B cell (primary cell): ENCODE results near the gene OR6C3.

ENCODE experiments used
- EZH2 ChIP-seq: IDR thresholded peaks from 2 replicates; pipeline ENCODE4 v1.6.1; 2012; ENCODE audit warnings: borderline replicate concordance, low read depth, mild to moderate bottlenecking, moderate library complexity, low read length; ENCODE audit not compliant: insufficient read depth, poor library complexity, severe bottlenecking
- TF ChIP-seq, protein P1 (sequence below): fragments of 200-600 bp; IDR thresholded peaks from one replicate; pipeline ENCODE4 v1.8.0; 2022; ENCODE audit warnings: antibody characterized with exemption, mild to moderate bottlenecking

- TF ChIP-seq, protein P1, sequence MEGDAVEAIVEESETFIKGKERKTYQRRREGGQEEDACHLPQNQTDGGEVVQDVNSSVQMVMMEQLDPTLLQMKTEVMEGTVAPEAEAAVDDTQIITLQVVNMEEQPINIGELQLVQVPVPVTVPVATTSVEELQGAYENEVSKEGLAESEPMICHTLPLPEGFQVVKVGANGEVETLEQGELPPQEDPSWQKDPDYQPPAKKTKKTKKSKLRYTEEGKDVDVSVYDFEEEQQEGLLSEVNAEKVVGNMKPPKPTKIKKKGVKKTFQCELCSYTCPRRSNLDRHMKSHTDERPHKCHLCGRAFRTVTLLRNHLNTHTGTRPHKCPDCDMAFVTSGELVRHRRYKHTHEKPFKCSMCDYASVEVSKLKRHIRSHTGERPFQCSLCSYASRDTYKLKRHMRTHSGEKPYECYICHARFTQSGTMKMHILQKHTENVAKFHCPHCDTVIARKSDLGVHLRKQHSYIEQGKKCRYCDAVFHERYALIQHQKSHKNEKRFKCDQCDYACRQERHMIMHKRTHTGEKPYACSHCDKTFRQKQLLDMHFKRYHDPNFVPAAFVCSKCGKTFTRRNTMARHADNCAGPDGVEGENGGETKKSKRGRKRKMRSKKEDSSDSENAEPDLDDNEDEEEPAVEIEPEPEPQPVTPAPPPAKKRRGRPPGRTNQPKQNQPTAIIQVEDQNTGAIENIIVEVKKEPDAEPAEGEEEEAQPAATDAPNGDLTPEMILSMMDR: no peak
- no peak for TF ChIP-seq EZH2
Observed at GRCh38 chr12:55320201-55320600, 10.3 kb upstream of the OR6C3 start.
